H1 (cell line): Measurements from ENCODE around the gene FAM13C. TPM values are rescaled to one million over a fixed set of nuclear protein-coding genes. Genes with fewer than 3 reads are reported as not detected.

Experiments
- CTCF ChIA-PET: fragments of 300-600 bp; sonication (Branson Sonifier 250); formaldehyde crosslinking; loops from one replicate; lab custom pipeline; 2021; ENCODE audit not compliant: partially characterized antibody; lab: Charles Lee
- POLR2A ChIA-PET: fragments of 300-600 bp; sonication (Branson Sonifier 250); formaldehyde crosslinking; loops from one replicate; lab custom pipeline; 2021; ENCODE audit warnings: inconsistent platforms; ENCODE audit not compliant: partially characterized antibody; lab: Charles Lee
- DNase-seq, 2 experiments: peaks; one replicate each; pipeline versions ENCODE4 v3.0.0 to v3.0.0-alpha.2; 2010 to 2022; ENCODE audit warnings: low spot score in 2 of 2, low read depth in 1 of 2, mixed read lengths in 1 of 2
- FAIRE-seq: peaks from 2 replicates; lab custom pipeline; 2011; peaks lifted over from hg19 to GRCh38; lab: Jason Lieb, UNC
- H2AFZ ChIP-seq: 2 replicates; pipeline ENCODE4 v1.8.1; 2012; ENCODE audit warnings: low read length, inconsistent platforms
- H2AK5ac ChIP-seq: 2 replicates; pipeline ENCODE4 v1.6.1; 2013; ENCODE audit warnings: low read depth, low read length
- H2BK120ac ChIP-seq: replicated peaks from 2 replicates; pipeline ENCODE3; 2013; ENCODE audit warnings: low read depth, low read length, inconsistent platforms
- H2BK12ac ChIP-seq: 2 replicates; pipeline ENCODE4 v1.6.1; 2013; ENCODE audit warnings: low read depth, low read length
- H2BK15ac ChIP-seq: 2 replicates; pipeline ENCODE4 v1.6.1; 2013; ENCODE audit warnings: low read length
- H2BK20ac ChIP-seq: 2 replicates; pipeline ENCODE4 v1.6.1; 2013; ENCODE audit warnings: low read length
- H2BK5ac ChIP-seq: 2 replicates; pipeline ENCODE4 v1.6.1; 2013; ENCODE audit warnings: low read depth, low read length
- H3K14ac ChIP-seq: 2 replicates; pipeline ENCODE4 v1.6.1; 2013; ENCODE audit warnings: inconsistent platforms; ENCODE audit not compliant: insufficient read length
- H3K18ac ChIP-seq: 2 replicates; pipeline ENCODE4 v1.6.1; 2013; ENCODE audit warnings: low read length; ENCODE audit errors: extremely low read depth
- H3K23ac ChIP-seq: 2 replicates; pipeline ENCODE4 v1.6.1; 2013; ENCODE audit warnings: inconsistent platforms; ENCODE audit not compliant: insufficient read length
- H3K23me2 ChIP-seq: 2 replicates; pipeline ENCODE4 v1.6.1; 2013; ENCODE audit warnings: low read depth, low read length
- H3K27ac ChIP-seq: 2 replicates; pipeline ENCODE4 v1.6.1; 2011; ENCODE audit warnings: low read depth, low read length, inconsistent platforms
- H3K27me3 ChIP-seq, 4 experiments: replicated peaks in 1 of 4; 1 replicate in 1 of 4; 2 replicates in 3 of 4; pipeline versions ENCODE4 v1.6.1 to v1.8.1; 2011 to 2013; ENCODE audit warnings: low read length in 3 of 4, mild to moderate bottlenecking in 3 of 4, inconsistent platforms in 2 of 4, mixed read lengths in 2 of 4, moderate library complexity in 1 of 4; ENCODE audit not compliant: control insufficient read depth in 3 of 4, insufficient read depth in 3 of 4; ENCODE audit errors: extremely low read depth in 1 of 4
- H3K36me3 ChIP-seq, 4 experiments: 2 replicates each; pipeline versions ENCODE4 v1.6.1 to v1.8.1; 2011 to 2013; ENCODE audit warnings: mild to moderate bottlenecking in 4 of 4, low read length in 3 of 4, moderate library complexity in 2 of 4, control low read depth in 1 of 4, inconsistent platforms in 1 of 4; ENCODE audit not compliant: insufficient read depth in 4 of 4, control insufficient read depth in 2 of 4
- H3K4ac ChIP-seq: replicated peaks from 2 replicates; pipeline ENCODE3; 2013; ENCODE audit warnings: low read length, low read depth, mixed read lengths, inconsistent platforms; ENCODE audit not compliant: insufficient read length
- H3K4me1 ChIP-seq, 4 experiments: replicated peaks in 1 of 4; 1 replicate in 1 of 4; 2 replicates in 3 of 4; pipeline versions ENCODE4 v1.6.1 to v1.8.1; 2011 to 2013; ENCODE audit warnings: low read length in 3 of 4, inconsistent platforms in 2 of 4, mixed read lengths in 1 of 4; ENCODE audit not compliant: insufficient read depth in 4 of 4, control insufficient read depth in 3 of 4
- H3K4me2 ChIP-seq, 2 experiments: 2 replicates each; pipeline versions ENCODE4 v1.6.1 to v1.8.1; 2011 to 2013; ENCODE audit warnings: low read depth in 2 of 2, low read length in 2 of 2, control low read depth in 1 of 2, inconsistent platforms in 1 of 2, mild to moderate bottlenecking in 1 of 2; ENCODE audit not compliant: insufficient read depth in 1 of 2
- H3K4me3 ChIP-seq, 4 experiments: fragments of 200-600, 300-600 bp in 1 of 4; sonication (generic), shearing (Covaris generic), sonication (Bioruptor Twin) in 1 of 4; 2 replicates each; pipeline versions ENCODE4 v1.5.1 to v1.8.1; 2011 to 2016; ENCODE audit warnings: low read length in 4 of 4, low read depth in 3 of 4, control low read depth in 2 of 4, inconsistent platforms in 2 of 4, mild to moderate bottlenecking in 2 of 4, mixed read lengths in 1 of 4, moderate library complexity in 1 of 4; ENCODE audit not compliant: insufficient read depth in 2 of 4; ENCODE audit errors: extremely low read depth in 1 of 4
- H3K56ac ChIP-seq: replicated peaks from 2 replicates; pipeline ENCODE3; 2013; ENCODE audit warnings: low read depth, mild to moderate bottlenecking, mixed read lengths, low read length, inconsistent platforms; ENCODE audit not compliant: insufficient read length
- H3K79me1 ChIP-seq: 2 replicates; pipeline ENCODE4 v1.6.1; 2013; ENCODE audit warnings: low read depth, low read length, control low read depth
- H3K79me2 ChIP-seq, 2 experiments: 2 replicates each; pipeline versions ENCODE4 v1.6.1 to v1.8.1; 2012 to 2013; ENCODE audit warnings: low read length in 2 of 2, mild to moderate bottlenecking in 2 of 2, inconsistent platforms in 1 of 2; ENCODE audit not compliant: insufficient read depth in 2 of 2, control insufficient read depth in 1 of 2
- H3K9ac ChIP-seq, 4 experiments: replicated peaks in 1 of 4; 1 replicate in 1 of 4; 2 replicates in 3 of 4; pipeline versions ENCODE4 v1.6.1 to v1.8.1; 2011 to 2013; ENCODE audit warnings: low read depth in 3 of 4, low read length in 3 of 4, control low read depth in 2 of 4, mild to moderate bottlenecking in 2 of 4, moderate library complexity in 2 of 4, inconsistent platforms in 1 of 4; ENCODE audit errors: extremely low read depth in 1 of 4
- H3K9me3 ChIP-seq, 2 experiments: 2 replicates each; pipeline versions ENCODE4 v1.6.1 to v1.8.1; 2012 to 2013; ENCODE audit warnings: mild to moderate bottlenecking in 2 of 2, moderate library complexity in 2 of 2, control low read depth in 1 of 2, inconsistent platforms in 1 of 2, low read depth in 1 of 2, low read length in 1 of 2, mixed read lengths in 1 of 2; ENCODE audit not compliant: insufficient read depth in 2 of 2
- H4K20me1 ChIP-seq, 2 experiments: replicated peaks in 1 of 2; 2 replicates each; pipeline versions ENCODE3 to v1.8.1; 2011 to 2013; ENCODE audit warnings: inconsistent platforms in 2 of 2, low read length in 2 of 2, mild to moderate bottlenecking in 1 of 2; ENCODE audit not compliant: insufficient read depth in 2 of 2, control insufficient read depth in 1 of 2
- H4K5ac ChIP-seq: 2 replicates; pipeline ENCODE4 v1.6.1; 2013; ENCODE audit warnings: low read length, low read depth, mixed read lengths, inconsistent platforms; ENCODE audit not compliant: insufficient read length
- H4K8ac ChIP-seq: 2 replicates; pipeline ENCODE4 v1.8.0; 2013; ENCODE audit warnings: mild to moderate bottlenecking, moderate library complexity, low read length, inconsistent platforms; ENCODE audit not compliant: insufficient read depth; ENCODE audit errors: extremely low read depth
- H4K91ac ChIP-seq: replicated peaks from 2 replicates; pipeline ENCODE3; 2013; ENCODE audit warnings: low read length, mixed read lengths, inconsistent platforms; ENCODE audit not compliant: insufficient read length
- BCL11A ChIP-seq, 2 experiments: IDR thresholded peaks; one replicate each; pipeline ENCODE4 v1.6.1; 2011; ENCODE audit warnings: low read depth in 2 of 2, low read length in 2 of 2, mild to moderate bottlenecking in 2 of 2
- HDAC6 ChIP-seq: IDR thresholded peaks from one replicate; pipeline ENCODE4 v1.7.1; 2012; ENCODE audit warnings: low read depth, mild to moderate bottlenecking, inconsistent platforms, low read length, moderate library complexity
- PHF8 ChIP-seq: fragments of 200-600 bp; sonication (generic); conservative IDR thresholded peaks from 2 replicates; pipeline ENCODE4 v1.7.1; 2012; ENCODE audit warnings: low read depth, mild to moderate bottlenecking, inconsistent platforms, low read length, moderate library complexity
- RXRA ChIP-seq: IDR thresholded peaks from 2 replicates; pipeline ENCODE4 v1.6.1; 2011; ENCODE audit warnings: low read depth, mild to moderate bottlenecking, low read length, moderate library complexity; ENCODE audit not compliant: insufficient read depth
- TBP ChIP-seq: IDR thresholded peaks from 2 replicates; pipeline ENCODE4 v1.6.1; 2011; ENCODE audit warnings: low read depth, low read length, improper control_type of control experiment
- YY1 ChIP-seq: IDR thresholded peaks from 2 replicates; pipeline ENCODE4 v1.6.1; 2011; ENCODE audit warnings: low read depth, mild to moderate bottlenecking, low read length
- WGBS, 2 experiments: shearing (Covaris generic) in 1 of 2; methylation state at CpG; one replicate each; pipeline versions ENCODE4 v1.1.6 to v1.1.7; 2013 to 2015; ENCODE audit warnings: low lambda C conversion rate in 2 of 2, mixed read lengths in 2 of 2, inconsistent platforms in 1 of 2, low coverage in 1 of 2, missing lambda C conversion rate in 1 of 2; ENCODE audit not compliant: insufficient replicate concordance in 2 of 2, insufficient coverage in 1 of 2, insufficient read length in 1 of 2; ENCODE audit errors: extremely low coverage in 1 of 2, missing lambda C conversion rate in 1 of 2; 5-methylcytosine and 5-hydroxymethylcytosine counted together
- polyA plus RNA-seq, 7 experiments: library from polyadenylated mRNA; depleted of rRNA in 3 of 7; stranded (reverse) in 5 of 7; unstranded in 2 of 7; fragments of >200 nt in 5 of 7; fragments of 200-250 nt in 2 of 7; gene quantifications; 1 replicate in 5 of 7; 2 replicates in 1 of 7; 4 replicates in 1 of 7; pipeline versions ENCODE4 v1.2.1 to v1.2.3, GENCODE V29; 2011 to 2013; ENCODE audit warnings: missing spikeins in 2 of 7, mixed read lengths in 2 of 7
- total RNA-seq: library from RNA; stranded (reverse); fragmentation: NEBNext Ultra II Directional; extraction: Animal tissue kit (Norgen Biotek cat#: 25700); gene quantifications from 2 replicates; pipeline ENCODE4 v1.2.1, GENCODE V29; 2021

FAM13C gene
- total and polyA plus RNA-seq, 2 of the 8 experiments (the other 6 are each of a cell fraction or from before 2014, with no cell fraction given) = 0.56 to 0.62 TPM

DNA sequence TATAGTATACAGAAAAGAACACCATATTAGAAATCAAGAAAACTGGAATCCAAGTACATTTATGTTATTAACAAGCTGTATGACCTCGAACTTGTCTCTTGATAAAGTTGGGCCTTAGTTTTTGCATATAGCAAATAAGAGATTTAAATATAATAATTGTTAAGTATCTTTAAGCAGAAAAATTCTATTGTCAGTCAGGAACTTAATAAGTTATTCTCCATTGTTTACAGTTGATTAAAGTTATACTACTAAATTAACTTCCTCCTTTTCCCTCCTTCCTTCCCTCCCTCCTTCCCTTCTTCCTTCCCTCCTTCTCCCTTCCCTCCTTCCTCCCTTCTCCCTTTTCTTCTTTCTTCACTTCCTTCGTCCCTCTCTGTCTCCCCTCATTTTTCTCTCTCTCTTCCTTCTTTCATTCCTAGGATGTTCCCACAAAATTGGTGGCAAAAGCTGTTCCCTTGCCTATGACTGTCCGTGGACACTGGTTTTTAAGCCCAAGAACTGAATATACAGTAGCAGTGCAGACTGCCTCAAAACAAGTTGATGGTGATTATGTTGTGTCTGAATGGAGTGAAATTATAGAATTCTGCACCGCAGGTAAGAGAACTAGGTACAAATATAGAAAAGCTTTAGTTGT lies 126.2 kb downstream of the FAM13C start:
- POLR2A ChIA-PET = no interaction called here
- no peak for DNase-seq
- no peak overlapping the region for H4K5ac ChIP-seq
- H3K9me3 ChIP-seq = no peaks in the 10 kb centered on the region
- no peaks in the 10 kb centered on the region; the same call in 1 of the 2 replicates for H3K23me2 ChIP-seq
- H3K9ac ChIP-seq = no peak overlapping the region
- no peak overlapping the region for H3K4me2 ChIP-seq
- no peaks in the 10 kb centered on the region for H3K79me1 ChIP-seq
- 84% methylated on average over 4 of the region's 4 CpGs; no CpG with 5 or more reads in 1 of the 2 experiments for WGBS, 2 experiments
- FAIRE-seq = no peak
- H3K4ac ChIP-seq = no peak overlapping the region
- no peak overlapping the region for H4K8ac ChIP-seq
- no peak overlapping the region for H3K4me3 ChIP-seq
- H2BK12ac ChIP-seq = no peak overlapping the region
- no peak overlapping the region for H3K56ac ChIP-seq
- H2BK15ac ChIP-seq = no peak overlapping the region
- H2AFZ ChIP-seq = no peak overlapping the region
- H4K91ac ChIP-seq = no peak overlapping the region
- no peak overlapping the region for H3K27ac ChIP-seq
- H2BK20ac ChIP-seq = no peak overlapping the region
- no peak overlapping the region for H3K18ac ChIP-seq
- no peak for TF ChIP-seq PHF8
- TF ChIP-seq YY1 = no peak
- TF ChIP-seq BCL11A (IDR thresholded peaks at IDR 0.05; ENCODE audit: low read depth in 2 of 2, low read length in 2 of 2) = no peak
- no peak for TF ChIP-seq HDAC6
- no peak for TF ChIP-seq TBP
- TF ChIP-seq RXRA = no peak
- TF ChIP-seq, all 59 proteins: peak for 0
- Histone ChIP-seq H3K27me3 (no peaks in the 10 kb centered on the region), H2BK5ac (no peak overlapping the region), H3K4me1 (no peaks in the 10 kb centered on the region), H2AK5ac (no peak overlapping the region), H3K36me3 (no peaks in the 10 kb centered on the region), H3K23ac (no peak overlapping the region), H3K79me2 (no peaks in the 10 kb centered on the region), H3K14ac (no peak overlapping the region), H4K20me1 (no peaks in the 10 kb centered on the region), H2BK120ac (no peak overlapping the region)
- CTCF ChIA-PET = interaction anchor here (0.7 to 2.5 kb wide), 9 partner anchors 9 to 455 kb away, joined by 3 to 12 read pairs (median 4); no protein-coding TSS in a partner anchor
